ENCODE data around the gene UBE2H. TPM values are rescaled to one million over a fixed set of nuclear protein-coding genes. Genes with fewer than 3 reads are reported as not detected.
A peak's percentile ranks its signal among the peaks of the same experiment; 100 is the strongest.

Gene UBE2H
- polyA plus RNA-seq, 1 donor from 2014 or later: 66.3 TPM

GRCh38 chr7:129782818-129783583, 169.8 kb downstream of the UBE2H start:
- Mint-ChIP-seq H3K27me3 (peaks cover 45% of the 10 kb centered on the region), H3K4me3 (peak overlapping the region; percentile 21 to 84 (median 82)), H3K27ac (peak overlapping the region; percentile 37 to 90 (median 78)), H3K9me3 (no peaks in the 10 kb centered on the region), H3K4me1 (peaks cover 28 to 29% (median 28%) of the 10 kb centered on the region in 3 donors), H3K36me3 (no peaks in the 10 kb centered on the region)

- Mint-ChIP-seq H3K9me3 (no peaks in the 10 kb centered on the region), H3K4me1 (peaks cover 28 to 29% (median 28%) of the 10 kb centered on the region in 3 donors), H3K27me3 (peaks cover 51% of the 10 kb centered on the region), H3K36me3 (no peaks in the 10 kb centered on the region), H3K27ac (peak overlapping the region in 2 of 3 donors; percentile 37 to 90), H3K4me3 (peak overlapping the region; percentile 58 to 91 (median 82))
Observed at GRCh38 chr7:129781928-129782817, 170.6 kb downstream of the UBE2H start.

- H3K27me3 Mint-ChIP-seq: peaks cover 51% of the 10 kb centered on the region
- H3K4me3 Mint-ChIP-seq: peak overlapping the region; percentile 76 to 94 (median 91)
- H3K36me3 Mint-ChIP-seq: no peaks in the 10 kb centered on the region
- H3K4me1 Mint-ChIP-seq: peaks cover 28 to 29% (median 29%) of the 10 kb centered on the region in 3 donors
- no peaks in the 10 kb centered on the region for H3K9me3 Mint-ChIP-seq
- H3K27ac Mint-ChIP-seq: peak overlapping the region; percentile 22 to 90 (median 46)
Observed at GRCh38 chr7:129780974-129781927, 171.5 kb downstream of the UBE2H start.

Other genes starting within 250 kb of the UBE2H start
- gene ZC3HC1, start 98.4 kb upstream of the UBE2H start, polyA plus RNA-seq: 13.3 TPM
- gene KLHDC10, start 117.6 kb upstream of the UBE2H start, polyA plus RNA-seq: 2.1 TPM

All from IgD-negative memory B cell (primary cell).